MCF 10A (cell line): ENCODE measurements around the gene PTPRF. TPM values are rescaled to one million over a fixed set of nuclear protein-coding genes. Genes with fewer than 3 reads are reported as not detected.

Experiments
- BruUV-seq: library from RNA; stranded (reverse); fragments of 400-500 nt; replicated peaks from 2 replicates; lab custom pipeline; 2021; lab: Mats Ljungman, UMichigan
- CTCF ChIA-PET: fragments of 300-600 bp; sonication (Branson Sonifier 250); formaldehyde crosslinking; extraction: SDS; loops from one replicate; lab custom pipeline; 2021; ENCODE audit warnings: antibody characterized with exemption, inconsistent platforms; lab: Yijun Ruan, JAX
- POLR2A ChIA-PET: fragments of 300-600, 350-650 bp; sonication (Branson Sonifier 250); formaldehyde crosslinking; extraction: SDS; loops from one replicate; lab custom pipeline; 2020; ENCODE audit warnings: antibody characterized with exemption, inconsistent platforms; lab: Yijun Ruan, JAX
- DNase-seq: peaks from one replicate; pipeline ENCODE4 v3.0.0-alpha.2; 2018; ENCODE audit not compliant: unreplicated experiment
- H3K27ac Mint-ChIP-seq: one replicate; pipeline ENCODE4 v1.8.0; 2022; ENCODE audit warnings: mild to moderate bottlenecking, low read depth, mixed read lengths; ENCODE audit not compliant: unreplicated experiment
- H3K27me3 Mint-ChIP-seq: one replicate; pipeline ENCODE4 v1.8.0; 2022; ENCODE audit warnings: mixed read lengths; ENCODE audit not compliant: insufficient read depth, unreplicated experiment
- H3K36me3 Mint-ChIP-seq: one replicate; pipeline ENCODE4 v1.8.0; 2022; ENCODE audit warnings: mild to moderate bottlenecking, moderate library complexity, mixed read lengths; ENCODE audit not compliant: insufficient read depth, unreplicated experiment
- H3K4me1 Mint-ChIP-seq: one replicate; pipeline ENCODE4 v1.8.0; 2022; ENCODE audit warnings: mixed read lengths; ENCODE audit not compliant: insufficient read depth, unreplicated experiment
- H3K4me3 Mint-ChIP-seq: one replicate; pipeline ENCODE4 v1.8.0; 2022; ENCODE audit warnings: mild to moderate bottlenecking, moderate library complexity, mixed read lengths; ENCODE audit not compliant: unreplicated experiment
- H3K9me3 Mint-ChIP-seq: one replicate; pipeline ENCODE4 v1.8.0; 2022; ENCODE audit warnings: mixed read lengths; ENCODE audit not compliant: unreplicated experiment
- intact Hi-C: fragments of 100-400 bp; cut with micrococcal nuclease; formaldehyde crosslinking; loops from 2 replicates; pipeline ENCODE4 v1.14.1; 2022
- total RNA-seq: library from RNA; stranded (reverse); gene quantifications from 2 replicates; pipeline ENCODE4 v1.2.3, GENCODE V29; 2022
- TF ChIP-seq, protein P1 (sequence below): fragments of 200-600 bp; IDR thresholded peaks from one replicate; pipeline ENCODE4 v1.8.0; 2022; ENCODE audit warnings: antibody characterized with exemption, mild to moderate bottlenecking; ENCODE audit not compliant: unreplicated experiment

The PTPRF gene
- total RNA-seq, 1 experiment from 2014 or later, result 67.2 TPM

DNA sequence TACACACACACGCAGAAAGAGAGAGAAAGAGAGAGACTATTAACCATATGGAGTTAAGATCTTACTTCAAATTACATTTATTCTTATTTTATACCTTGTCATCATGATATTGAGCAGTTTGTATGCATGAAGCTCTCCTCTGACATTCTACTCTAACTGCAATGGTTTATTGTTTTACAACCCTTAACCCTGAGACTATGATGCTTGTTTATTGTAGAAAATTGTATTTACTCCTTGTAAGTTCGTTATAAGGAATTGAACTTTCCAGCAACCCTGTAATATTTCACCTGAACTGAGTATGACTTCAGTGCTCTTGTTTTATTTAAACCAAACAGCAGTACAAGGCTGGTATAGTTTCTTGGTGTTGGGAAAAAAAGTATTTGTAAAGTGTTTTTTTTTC, 18.6 kb upstream of the PTPRF start:
- Mint-ChIP-seq H3K4me1 (no peaks in the 10 kb centered on the region), H3K4me3 (no peak overlapping the region), H3K27ac (no peak overlapping the region), H3K27me3 (no peaks in the 10 kb centered on the region), H3K9me3 (no peaks in the 10 kb centered on the region), H3K36me3 (no peaks in the 10 kb centered on the region)
- DNase-seq, result no peak
- intact Hi-C loops, result no loop called here
- POLR2A ChIA-PET, result no interaction called here
- BruUV-seq, result no TSS peak
- TF ChIP-seq, protein P1, sequence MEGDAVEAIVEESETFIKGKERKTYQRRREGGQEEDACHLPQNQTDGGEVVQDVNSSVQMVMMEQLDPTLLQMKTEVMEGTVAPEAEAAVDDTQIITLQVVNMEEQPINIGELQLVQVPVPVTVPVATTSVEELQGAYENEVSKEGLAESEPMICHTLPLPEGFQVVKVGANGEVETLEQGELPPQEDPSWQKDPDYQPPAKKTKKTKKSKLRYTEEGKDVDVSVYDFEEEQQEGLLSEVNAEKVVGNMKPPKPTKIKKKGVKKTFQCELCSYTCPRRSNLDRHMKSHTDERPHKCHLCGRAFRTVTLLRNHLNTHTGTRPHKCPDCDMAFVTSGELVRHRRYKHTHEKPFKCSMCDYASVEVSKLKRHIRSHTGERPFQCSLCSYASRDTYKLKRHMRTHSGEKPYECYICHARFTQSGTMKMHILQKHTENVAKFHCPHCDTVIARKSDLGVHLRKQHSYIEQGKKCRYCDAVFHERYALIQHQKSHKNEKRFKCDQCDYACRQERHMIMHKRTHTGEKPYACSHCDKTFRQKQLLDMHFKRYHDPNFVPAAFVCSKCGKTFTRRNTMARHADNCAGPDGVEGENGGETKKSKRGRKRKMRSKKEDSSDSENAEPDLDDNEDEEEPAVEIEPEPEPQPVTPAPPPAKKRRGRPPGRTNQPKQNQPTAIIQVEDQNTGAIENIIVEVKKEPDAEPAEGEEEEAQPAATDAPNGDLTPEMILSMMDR, result no peak
- CTCF ChIA-PET, result no interaction called here

DNA sequence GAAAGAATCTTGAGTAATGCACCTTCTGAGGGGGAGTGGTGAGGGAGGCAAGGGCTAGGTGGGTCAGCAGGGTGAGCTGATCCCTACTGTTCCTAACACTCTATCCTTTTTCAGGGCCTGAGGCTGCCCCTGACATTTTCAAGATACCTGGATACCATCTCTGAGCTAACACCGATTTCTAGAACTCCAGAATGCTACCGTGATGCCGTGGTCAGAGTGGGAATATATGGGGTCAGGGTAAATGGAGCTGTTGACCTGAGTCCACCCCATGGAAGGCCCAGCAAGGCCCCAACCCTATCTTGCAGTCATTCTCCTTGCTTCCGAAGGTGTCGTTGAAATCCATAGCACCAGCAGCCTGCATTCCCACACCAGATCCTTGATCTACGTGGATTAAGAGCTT, 18.0 kb upstream of the PTPRF start:
- Mint-ChIP-seq H3K36me3 (no peaks in the 10 kb centered on the region), H3K9me3 (no peaks in the 10 kb centered on the region), H3K27me3 (no peaks in the 10 kb centered on the region), H3K4me3 (no peak overlapping the region), H3K4me1 (no peaks in the 10 kb centered on the region), H3K27ac (no peak overlapping the region)
- CTCF ChIA-PET, result interaction anchor here (0.5 kb wide), 1 partner anchor 689 kb away, joined by 3 read pairs; no protein-coding TSS in a partner anchor
- POLR2A ChIA-PET, result no interaction called here
- TF ChIP-seq, protein P1, result no peak
- DNase-seq, result no peak
- intact Hi-C loops, result no loop called here
- BruUV-seq, result no TSS peak

DNA sequence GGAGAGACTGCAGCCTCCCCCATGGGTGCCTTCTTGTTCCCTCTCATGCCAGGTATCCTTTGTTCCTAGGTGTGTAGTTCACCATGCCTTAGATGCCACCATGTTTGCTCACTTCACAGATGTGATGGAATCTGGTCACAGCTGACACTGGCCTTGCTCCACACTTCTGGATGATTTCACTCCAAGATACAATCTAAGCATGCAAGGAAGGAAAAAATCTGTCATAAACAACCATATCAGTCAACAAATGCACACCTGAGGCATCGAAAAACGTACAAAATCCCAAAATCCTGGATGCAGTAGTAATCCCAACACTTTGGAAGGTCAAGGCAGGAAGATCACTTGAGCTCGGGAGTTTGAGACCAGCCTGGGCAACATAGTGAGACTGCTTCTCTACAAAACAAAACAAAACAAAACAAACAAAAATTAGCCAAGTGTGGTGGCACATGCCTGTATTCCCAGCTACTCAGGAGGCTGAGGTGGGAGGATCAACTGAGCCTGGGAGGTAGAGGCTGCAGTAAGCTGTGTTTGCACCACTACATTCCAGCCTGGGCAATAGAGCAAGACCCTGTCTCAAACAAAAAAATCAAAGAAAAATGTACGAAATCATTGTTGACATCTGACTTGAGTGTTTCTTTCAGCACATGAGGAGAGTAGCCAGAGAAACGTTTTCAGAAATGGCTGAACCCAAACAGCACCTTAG, 17.1 kb upstream of the PTPRF start:
- Mint-ChIP-seq H3K27ac (no peak overlapping the region), H3K4me3 (no peak overlapping the region), H3K27me3 (no peaks in the 10 kb centered on the region), H3K4me1 (no peaks in the 10 kb centered on the region), H3K9me3 (no peaks in the 10 kb centered on the region), H3K36me3 (no peaks in the 10 kb centered on the region)
- TF ChIP-seq, protein P1, result no peak
- DNase-seq, result no peak
- POLR2A ChIA-PET, result interaction anchor here (0.5 kb wide), 1 partner anchor 1474 kb away, joined by 3 read pairs; no protein-coding TSS in a partner anchor
- BruUV-seq, result no TSS peak
- intact Hi-C loops, result no loop called here
- CTCF ChIA-PET, result no interaction called here

DNA sequence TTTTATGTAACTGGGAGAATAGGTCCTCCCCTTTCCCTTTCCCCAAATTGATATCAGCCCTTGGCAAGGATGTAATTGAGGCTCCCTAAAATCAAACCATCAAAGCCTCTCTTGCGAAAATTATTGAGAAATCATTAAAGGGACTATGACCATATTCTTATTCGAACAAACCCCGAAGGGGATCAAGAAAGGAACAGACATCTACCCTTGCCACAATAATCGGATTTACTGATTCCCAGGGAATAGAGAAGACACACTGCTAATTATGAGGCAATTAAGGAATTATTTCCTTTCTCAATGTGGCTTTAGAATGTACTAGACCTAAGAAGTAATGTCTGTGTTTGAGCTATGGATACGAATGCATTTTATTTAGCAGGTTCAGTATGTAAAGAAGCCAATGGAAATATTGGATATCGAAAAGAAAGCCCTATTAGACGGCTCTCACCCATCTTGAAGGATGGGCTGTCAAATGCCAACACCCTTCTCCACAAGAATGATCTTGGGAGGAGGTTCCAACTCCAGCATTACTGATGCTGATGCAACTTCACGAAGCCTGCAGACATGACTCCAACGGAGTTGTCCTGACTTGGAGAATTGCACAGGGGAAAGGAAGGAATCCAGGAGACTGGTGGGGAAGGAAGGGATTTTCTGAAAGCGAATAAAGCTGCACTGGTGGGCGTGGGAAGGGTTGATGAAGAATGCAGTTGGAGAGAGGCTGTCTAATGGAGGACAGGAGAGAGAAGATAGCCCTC, 11.6 kb upstream of the PTPRF start:
- Mint-ChIP-seq H3K4me1 (peaks cover 13% of the 10 kb centered on the region), H3K36me3 (no peaks in the 10 kb centered on the region), H3K9me3 (no peaks in the 10 kb centered on the region), H3K27me3 (no peaks in the 10 kb centered on the region), H3K4me3 (no peak overlapping the region), H3K27ac (no peak overlapping the region)
- no TSS peak for BruUV-seq
- no peak for DNase-seq
- POLR2A ChIA-PET, result interaction anchor here (1.2 kb wide), 1 partner anchor 46 kb away, joined by 5 read pairs; no protein-coding TSS in a partner anchor
- intact Hi-C loops, result no loop called here
- TF ChIP-seq, protein P1, result no peak
- CTCF ChIA-PET, result interaction anchor here (0.6 kb wide), 1 partner anchor 209 kb away, joined by 3 read pairs; no protein-coding TSS in a partner anchor
